ENCODE measurements around the gene PIR. TPM values are rescaled to one million over a fixed set of nuclear protein-coding genes. Genes with fewer than 3 reads are reported as not detected.
A peak's percentile ranks its signal among the peaks of the same experiment; 100 is the strongest.

Gene PIR
- total and polyA plus RNA-seq, 2 donors (not counting 3 experiments of a cell fraction or from before 2014, with no cell fraction given) = 89.0 to 108 TPM

DNA sequence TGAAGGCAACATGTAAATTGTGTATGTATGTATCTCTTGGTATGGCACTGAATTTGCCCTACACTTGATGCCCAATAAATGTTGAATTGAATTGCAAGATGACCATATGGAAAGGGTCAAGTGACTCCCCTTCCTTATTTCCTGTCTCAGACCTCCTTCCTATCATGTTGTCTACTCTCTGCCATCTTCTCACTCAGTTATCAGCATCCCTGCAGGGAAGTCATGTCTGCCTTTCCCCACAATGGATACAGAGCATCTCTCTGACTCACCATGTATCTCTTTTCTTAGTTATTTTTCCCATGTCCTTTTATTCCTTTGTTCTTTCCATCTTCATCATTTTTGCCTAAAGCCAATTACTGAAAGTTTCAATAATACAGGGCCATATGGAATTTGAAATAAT, 30.0 kb upstream of the PIR start:
- Histone ChIP-seq H3K9me1 (replicated peaks; ENCODE audit: control insufficient read depth, extremely low read depth, insufficient read depth, low read length) (no peaks in the 10 kb centered on the region), H3K9me3 (replicated peaks; ENCODE audit: control insufficient read depth, insufficient read depth, low read length) (no peaks in the 10 kb centered on the region), H3K4me1 (ENCODE audit: control insufficient read depth, extremely low read depth, insufficient read depth, low read length) (peaks cover 64% of the 10 kb centered on the region), H2AFZ (ENCODE audit: low read depth, low read length) (no peak overlapping the region), H3K4me2 (ENCODE audit: insufficient read depth, low read length) (no peak overlapping the region), H3K27ac (ENCODE audit: insufficient read depth, low read depth, low read length) (peak overlapping the region; percentile 11), H3K79me2 (ENCODE audit: control insufficient read depth, insufficient read depth, low read length) (no peaks in the 10 kb centered on the region), H3K9ac (replicated peaks; ENCODE audit: extremely low read depth, insufficient read depth, low read length) (no peak overlapping the region), H3K27me3 (ENCODE audit: control insufficient read depth in 2 of 2, insufficient read depth in 2 of 2, low read length in 2 of 2) (no peaks in the 10 kb centered on the region), H3K4me3 (replicated peaks in 1 of 3; ENCODE audit: insufficient read depth in 1 of 3, low read depth in 1 of 3, low read length in 3 of 3) (no peak overlapping the region), H4K20me1 (replicated peaks; ENCODE audit: control insufficient read depth, extremely low read depth, insufficient read depth, low read length) (no peaks in the 10 kb centered on the region), H3K36me3 (ENCODE audit: control insufficient read depth in 2 of 2, extremely low read depth in 1 of 2, insufficient read depth in 2 of 2, low read length in 2 of 2) (peaks cover 7 to 23% of the 10 kb centered on the region in 2 experiments)
- no peak for FAIRE-seq
- intact Hi-C loops (cut with micrococcal nuclease) = no loop called here
- TF ChIP-seq GATA2 (IDR thresholded peaks at IDR 0.05; ENCODE audit: insufficient read depth, insufficient read length, low read depth, low read length) = no peak
- no TSS peak for BruUV-seq (replicated peaks)
- POLR2A ChIA-PET = interaction anchor here (2.8 kb wide), 1 partner anchor 22 kb away, joined by 10 read pairs; the partner anchor contains the start of gene BMX
- dilution Hi-C loops (cut with MboI; ENCODE audit: extremely low pct_ligation_motif_present, low sequenced_read_pairs) = no loop called here
- CTCF ChIA-PET = no interaction called here
- no peak for DNase-seq (ENCODE audit: low read depth, low spot score)

DNA sequence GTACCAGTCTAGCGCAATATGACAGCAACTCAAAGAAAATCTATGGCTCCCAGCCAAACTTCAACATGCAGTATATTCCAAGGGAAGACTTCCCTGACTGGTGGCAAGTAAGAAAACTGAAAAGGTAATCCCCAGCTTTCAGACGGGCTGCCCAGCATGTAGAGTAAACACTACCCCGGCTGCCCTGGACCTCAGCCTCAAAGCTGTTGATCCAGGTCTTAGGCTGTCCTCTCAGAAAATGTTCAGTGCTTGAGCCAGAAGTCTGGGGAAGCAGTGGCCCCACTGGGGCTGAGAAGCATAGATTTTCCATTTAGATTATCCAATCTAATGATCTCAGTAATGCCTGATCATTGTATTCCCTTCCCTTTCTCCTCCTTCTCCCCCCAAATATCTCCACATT, 29.3 kb upstream of the PIR start:
- CTCF ChIA-PET = no interaction called here
- Histone ChIP-seq H3K4me2 (ENCODE audit: insufficient read depth, low read length) (no peak overlapping the region), H2AFZ (ENCODE audit: low read depth, low read length) (no peak overlapping the region), H3K4me3 (replicated peaks in 1 of 3; ENCODE audit: insufficient read depth in 1 of 3, low read depth in 1 of 3, low read length in 3 of 3) (no peak overlapping the region), H3K36me3 (ENCODE audit: control insufficient read depth in 2 of 2, extremely low read depth in 1 of 2, insufficient read depth in 2 of 2, low read length in 2 of 2) (peaks cover 5 to 23% of the 10 kb centered on the region in 2 experiments), H3K9ac (replicated peaks; ENCODE audit: extremely low read depth, insufficient read depth, low read length) (no peak overlapping the region), H3K27ac (ENCODE audit: insufficient read depth, low read depth, low read length) (peak overlapping the region; percentile 11), H3K4me1 (ENCODE audit: control insufficient read depth, extremely low read depth, insufficient read depth, low read length) (peaks cover 63% of the 10 kb centered on the region), H4K20me1 (replicated peaks; ENCODE audit: control insufficient read depth, extremely low read depth, insufficient read depth, low read length) (no peaks in the 10 kb centered on the region), H3K9me1 (replicated peaks; ENCODE audit: control insufficient read depth, extremely low read depth, insufficient read depth, low read length) (no peaks in the 10 kb centered on the region), H3K9me3 (replicated peaks; ENCODE audit: control insufficient read depth, insufficient read depth, low read length) (no peaks in the 10 kb centered on the region), H3K79me2 (ENCODE audit: control insufficient read depth, insufficient read depth, low read length) (no peaks in the 10 kb centered on the region), H3K27me3 (ENCODE audit: control insufficient read depth in 2 of 2, insufficient read depth in 2 of 2, low read length in 2 of 2) (no peaks in the 10 kb centered on the region)
- TF ChIP-seq POLR2AphosphoS5 (IDR thresholded peaks at IDR 0.05; ENCODE audit: insufficient read depth, low read depth, low read length) = no peak
- TF ChIP-seq, protein P1, sequence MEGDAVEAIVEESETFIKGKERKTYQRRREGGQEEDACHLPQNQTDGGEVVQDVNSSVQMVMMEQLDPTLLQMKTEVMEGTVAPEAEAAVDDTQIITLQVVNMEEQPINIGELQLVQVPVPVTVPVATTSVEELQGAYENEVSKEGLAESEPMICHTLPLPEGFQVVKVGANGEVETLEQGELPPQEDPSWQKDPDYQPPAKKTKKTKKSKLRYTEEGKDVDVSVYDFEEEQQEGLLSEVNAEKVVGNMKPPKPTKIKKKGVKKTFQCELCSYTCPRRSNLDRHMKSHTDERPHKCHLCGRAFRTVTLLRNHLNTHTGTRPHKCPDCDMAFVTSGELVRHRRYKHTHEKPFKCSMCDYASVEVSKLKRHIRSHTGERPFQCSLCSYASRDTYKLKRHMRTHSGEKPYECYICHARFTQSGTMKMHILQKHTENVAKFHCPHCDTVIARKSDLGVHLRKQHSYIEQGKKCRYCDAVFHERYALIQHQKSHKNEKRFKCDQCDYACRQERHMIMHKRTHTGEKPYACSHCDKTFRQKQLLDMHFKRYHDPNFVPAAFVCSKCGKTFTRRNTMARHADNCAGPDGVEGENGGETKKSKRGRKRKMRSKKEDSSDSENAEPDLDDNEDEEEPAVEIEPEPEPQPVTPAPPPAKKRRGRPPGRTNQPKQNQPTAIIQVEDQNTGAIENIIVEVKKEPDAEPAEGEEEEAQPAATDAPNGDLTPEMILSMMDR (IDR thresholded peaks at IDR 0.05; ENCODE audit: extremely low read depth in 1 of 2, insufficient read depth in 1 of 2, low read depth in 1 of 2, low read length in 2 of 2) = no peak
- TF ChIP-seq MYC (IDR thresholded peaks at IDR 0.05; ENCODE audit: low read depth, low read length) = no peak
- no peak for TF ChIP-seq GATA2 (IDR thresholded peaks at IDR 0.05; ENCODE audit: insufficient read depth, insufficient read length, low read depth, low read length)
- TF ChIP-seq JUN (IDR thresholded peaks at IDR 0.05; ENCODE audit: borderline replicate concordance, insufficient read depth, insufficient read length, low read depth) = no peak
- no peak for TF ChIP-seq POLR2A (IDR thresholded peaks at IDR 0.05; ENCODE audit: low read depth, low read length)
- intact Hi-C loops (cut with micrococcal nuclease) = no loop called here
- POLR2A ChIA-PET = interaction anchor here (2.8 kb wide), 1 partner anchor 22 kb away, joined by 10 read pairs; the partner anchor contains the start of gene BMX
- no peak for DNase-seq (ENCODE audit: low read depth, low spot score)
- no TSS peak for BruUV-seq (replicated peaks)
- dilution Hi-C loops (cut with MboI; ENCODE audit: extremely low pct_ligation_motif_present, low sequenced_read_pairs) = no loop called here
- FAIRE-seq = no peak
